ENCODE results near the gene DDT.
"Not testable (repeated sequence)": the region's sequence is repeated elsewhere in the genome, so short reads cannot be mapped to it uniquely, and the experiment has no call there.

The DDT gene

DNA sequence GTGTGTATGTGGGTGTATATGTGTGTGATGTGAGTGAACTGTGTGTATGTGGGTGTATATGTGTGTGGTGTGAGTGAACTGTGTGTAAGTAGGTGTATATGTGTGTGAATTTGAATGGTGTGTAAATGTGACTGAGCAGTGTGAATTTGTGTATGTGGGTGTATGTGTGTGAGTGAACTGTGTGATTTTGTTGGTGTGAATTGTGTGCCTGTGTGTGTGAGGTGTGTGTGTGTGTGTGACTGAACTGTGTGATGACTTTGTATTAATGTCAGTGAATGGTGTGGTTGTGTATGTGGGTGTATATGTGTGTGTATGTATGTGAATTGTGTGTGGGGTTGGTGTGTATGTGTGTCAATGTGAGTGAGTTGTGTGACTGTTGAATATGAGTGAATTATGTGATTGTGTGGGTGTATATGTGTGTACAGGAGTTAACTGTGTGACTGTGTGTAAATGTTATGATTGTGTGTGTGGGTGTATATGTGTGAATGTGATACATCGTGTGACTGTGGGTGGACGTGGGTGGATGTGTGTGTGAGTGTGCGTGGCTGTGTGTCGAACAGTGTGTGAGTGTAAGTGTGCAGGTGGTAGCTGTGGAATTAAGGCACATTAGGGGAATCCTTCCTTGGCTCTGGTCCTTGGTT lies 12.4 kb upstream of the DDT start:
- DNase-seq, result not testable (repeated sequence)

DNA sequence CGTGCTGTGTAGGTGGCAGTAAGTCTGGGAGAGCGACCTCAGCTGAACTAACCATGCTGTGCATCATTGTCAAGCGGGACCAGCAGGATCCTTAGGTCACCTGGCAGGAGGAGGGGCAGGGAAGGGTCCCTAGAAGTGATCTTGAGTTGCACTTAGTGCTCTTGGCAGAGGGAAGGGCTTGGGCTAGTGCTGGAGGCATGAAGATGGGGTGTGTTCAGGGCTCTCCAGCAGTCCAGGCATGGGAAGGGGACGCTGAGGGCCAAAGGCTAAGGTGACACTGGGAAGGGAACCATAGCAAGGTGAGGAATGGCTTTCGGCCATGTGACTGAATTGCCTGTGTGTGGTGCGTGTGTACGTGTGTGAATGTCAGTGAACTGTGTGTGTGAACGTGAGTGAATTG lies 11.8 kb upstream of the DDT start:
- not testable (repeated sequence) for DNase-seq

GRCh38 chr22:23984430-23984829 lies 10.2 kb upstream of the DDT start:
- DNase-seq, result no peak

DNA sequence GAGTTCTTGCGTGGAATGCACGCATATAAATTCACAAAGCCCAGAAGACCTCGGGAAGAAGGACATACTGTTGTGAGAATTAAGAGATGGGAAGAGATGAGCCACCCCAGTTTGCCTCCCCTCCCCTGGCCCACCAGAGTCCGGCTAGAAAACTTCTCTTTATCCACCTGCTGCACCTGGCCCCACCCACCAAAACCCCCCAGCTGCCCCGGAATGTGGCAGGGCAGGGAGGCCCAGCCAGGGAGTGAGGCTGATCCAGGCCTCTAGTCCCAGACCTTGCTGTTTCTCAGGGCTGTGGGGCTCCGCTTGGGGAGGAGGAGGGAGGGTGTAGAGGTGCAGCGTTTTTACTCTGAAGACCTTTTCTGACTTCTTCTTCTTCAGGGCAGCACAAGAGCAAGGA lies 6.3 kb upstream of the DDT start:
- DNase-seq, result not testable (repeated sequence)

GRCh38 chr22:23979557-23980240 lies 5.5 kb upstream of the DDT start, which contains the start of gene GSTT2:
TSS of gene GSTT2 (plus strand) at chr22:23980134.
- not testable (repeated sequence) for DNase-seq

DNA sequence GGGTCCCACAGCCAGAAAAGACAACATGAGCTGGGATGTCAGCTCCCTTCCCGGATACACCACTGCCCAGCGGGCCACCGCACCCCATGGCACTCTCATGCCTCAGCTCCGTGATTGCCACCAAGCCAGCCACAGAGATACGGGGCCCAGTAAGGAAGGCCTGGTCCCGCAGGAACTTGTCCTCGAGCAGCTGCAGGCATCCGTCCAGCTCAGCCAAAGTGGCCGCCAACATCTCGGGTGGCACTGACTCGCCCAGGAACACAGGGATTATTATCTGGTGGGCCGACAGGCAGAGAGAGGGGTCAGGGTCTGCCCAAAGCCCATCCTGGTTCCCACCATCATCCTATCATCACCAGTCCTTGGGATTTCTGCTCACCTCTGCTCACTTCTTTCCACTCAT lies 3.1 kb upstream of the DDT start:
- not testable (repeated sequence) for DNase-seq

- DNase-seq, result not testable (repeated sequence)
These were observed 653 bp upstream of the DDT start for GRCh38 chr22:23974836-23975352.

DNA sequence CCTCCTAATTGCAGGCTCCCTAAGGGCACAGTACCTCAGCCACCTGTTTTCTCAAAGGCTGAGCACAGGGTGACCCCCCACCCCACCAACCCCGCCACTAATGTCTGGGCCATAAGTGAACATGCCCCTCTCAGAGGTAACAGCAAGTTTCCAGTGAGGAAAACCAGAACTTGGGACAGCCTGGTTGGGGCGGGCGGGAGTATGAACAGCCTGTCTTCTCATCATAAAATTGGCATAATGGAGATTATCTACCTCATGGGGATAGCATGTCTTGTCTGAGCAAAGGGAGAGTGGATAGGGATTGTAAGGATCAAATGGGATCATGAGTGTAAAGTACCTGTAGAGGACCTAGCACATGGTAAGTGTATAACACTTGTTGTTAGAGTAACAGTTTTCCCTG lies 2.3 kb downstream of the DDT start:
- not testable (repeated sequence) for DNase-seq

DNA sequence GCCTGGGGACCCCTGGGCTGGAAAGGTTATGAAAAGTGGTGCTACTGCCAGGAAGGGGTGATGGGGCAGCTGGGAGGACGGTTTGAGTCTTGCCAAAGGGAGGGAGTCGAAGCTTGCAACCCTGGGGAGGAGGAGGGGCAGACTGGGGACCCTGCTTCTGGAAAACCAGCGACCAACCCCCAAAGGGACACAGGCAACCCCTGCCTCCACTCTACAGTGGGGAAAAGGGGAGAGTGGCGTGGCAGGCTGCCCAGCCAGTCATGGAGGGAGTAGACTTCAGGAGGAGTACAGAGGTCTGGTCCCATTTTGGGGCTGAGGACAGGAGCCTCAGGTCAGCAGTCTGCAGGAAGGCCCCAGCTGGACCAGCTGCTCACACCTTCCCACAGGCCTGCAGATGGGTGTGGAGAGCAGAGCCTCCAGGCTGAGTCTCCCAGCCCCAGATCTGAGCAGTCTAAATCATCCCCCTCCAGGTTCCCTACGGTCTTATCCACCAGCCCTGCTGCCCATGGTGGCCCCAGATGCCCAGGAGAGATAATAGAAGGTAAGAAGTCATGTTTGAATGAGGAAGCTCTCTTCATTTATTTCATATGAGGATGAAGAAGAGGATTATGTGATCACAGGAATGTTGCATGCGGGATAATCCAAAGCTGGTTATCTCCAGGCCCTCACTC lies 3.3 kb downstream of the DDT start:
- DNase-seq, result no peak

GRCh38 chr22:23970201-23970641 lies 4.0 kb downstream of the DDT start:
- no peak for DNase-seq

- DNase-seq, result no peak
These were observed 5.2 kb downstream of the DDT start for GRCh38 chr22:23969071-23969470.

DNA sequence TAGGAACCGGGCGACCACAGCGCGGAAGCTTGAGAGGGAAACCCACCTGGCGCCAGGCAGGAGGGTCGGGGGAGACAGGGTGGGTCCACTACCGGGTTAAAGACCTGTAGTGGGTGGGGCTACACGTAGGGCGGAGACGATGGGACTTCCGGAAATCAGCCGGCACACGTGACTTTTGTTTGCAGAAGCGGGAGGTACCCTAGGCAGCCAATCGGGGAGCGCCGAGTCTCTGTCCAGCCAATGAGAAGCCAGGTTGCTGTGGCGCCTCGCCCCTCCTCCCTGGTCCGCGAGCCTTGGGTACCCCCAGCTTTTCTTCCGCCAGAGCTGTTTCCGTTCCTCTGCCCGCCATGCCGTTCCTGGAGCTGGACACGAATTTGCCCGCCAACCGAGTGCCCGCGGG lies 7.7 kb downstream of the DDT start, which contains the start of gene DDTL:
DDTL (plus strand) TSS at position 321 of the 400 bp plus-strand sequence; CDS start at position 348, 27 bp downstream.
- DNase-seq, result not testable (repeated sequence)

DNA sequence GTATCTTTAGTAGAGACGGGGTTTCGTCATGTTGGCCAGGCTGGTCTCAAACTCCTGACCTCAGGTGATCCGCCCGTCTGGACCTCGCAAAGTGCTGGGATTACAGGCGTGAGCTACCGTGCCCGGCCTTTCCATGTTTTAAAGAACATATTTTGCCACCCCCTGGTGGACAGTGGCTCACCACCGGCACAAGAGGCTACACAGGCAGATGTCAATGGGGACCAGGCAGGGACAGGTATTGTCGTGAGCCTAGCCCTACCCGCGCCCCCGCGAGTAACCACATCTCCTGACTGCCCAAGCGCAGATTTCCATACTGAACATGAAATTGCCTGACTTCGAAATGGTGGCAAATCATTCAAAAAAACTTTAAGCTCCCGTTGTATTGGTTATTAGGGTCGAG lies 8.1 kb downstream of the DDT start:
- DNase-seq, result not testable (repeated sequence)

GRCh38 chr22:23961084-23961771 lies 13.0 kb downstream of the DDT start, which contains the start of gene GSTT2B:
TSS of gene GSTT2B (minus strand) at chr22:23961195. CDS start at chr22:23961131, 64 bp downstream.
- DNase-seq, result not testable (repeated sequence)

GRCh38 chr22:23956301-23956900 lies 17.8 kb downstream of the DDT start:
- not testable (repeated sequence) for DNase-seq

GRCh38 chr22:23955886-23956285 lies 18.4 kb downstream of the DDT start:
- not testable (repeated sequence) for DNase-seq

DNA sequence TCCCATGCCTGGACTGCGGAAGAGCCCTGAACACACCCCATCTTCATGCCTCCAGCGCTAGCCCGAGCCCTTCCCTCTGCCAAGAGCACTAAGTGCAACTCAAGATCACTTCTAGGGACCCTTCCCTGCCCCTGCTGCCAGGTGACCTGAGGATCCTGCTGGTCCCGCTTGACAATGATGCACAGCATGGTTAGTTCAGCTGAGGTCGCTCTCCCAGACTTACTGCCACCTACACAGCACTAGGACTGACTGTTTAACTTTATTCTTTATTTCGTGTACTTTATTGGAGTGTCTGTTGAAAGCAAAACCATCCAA lies 19.3 kb downstream of the DDT start:
- DNase-seq, result not testable (repeated sequence)

DNA sequence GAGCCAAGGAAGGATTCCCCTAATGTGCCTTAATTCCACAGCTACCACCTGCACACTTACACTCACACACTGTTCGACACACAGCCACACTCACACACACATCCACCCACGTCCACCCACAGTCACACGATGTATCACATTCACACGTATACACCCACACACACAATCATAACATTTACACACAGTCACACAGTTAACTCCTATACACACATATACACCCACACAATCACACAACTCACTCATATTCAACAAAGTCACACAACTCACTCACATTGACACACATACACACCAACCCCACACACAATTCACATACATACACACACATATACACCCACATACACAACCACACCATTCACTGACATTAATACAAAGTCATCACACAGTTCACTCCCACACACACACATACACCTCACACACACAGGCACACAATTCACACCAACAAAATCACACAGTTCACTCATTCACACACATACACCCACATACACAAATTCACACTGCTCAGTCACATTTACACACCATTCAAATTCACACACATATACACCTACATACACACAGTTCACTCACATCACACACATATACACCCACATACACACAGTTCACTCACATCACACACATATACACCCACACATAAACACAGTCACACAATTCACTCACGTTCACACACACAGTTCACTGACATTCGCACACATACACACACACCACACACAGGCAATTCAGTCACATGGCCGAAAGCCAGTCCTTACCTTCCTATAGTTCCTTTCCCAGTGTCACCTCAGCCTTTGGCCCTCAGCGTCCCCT lies 19.8 kb downstream of the DDT start:
- DNase-seq, result not testable (repeated sequence)

- not testable (repeated sequence) for DNase-seq
These were observed 20.8 kb downstream of the DDT start for GRCh38 chr22:23953485-23953884.

GRCh38 chr22:23952794-23953405 lies 21.3 kb downstream of the DDT start:
- not testable (repeated sequence) for DNase-seq

- not testable (repeated sequence) for DNase-seq
These were observed 22.9 kb downstream of the DDT start for GRCh38 chr22:23951383-23951782.

Data from 8988T (cell line).